CD4-positive, alpha-beta T cell treated with Interferon alpha-2 for 1 hour (primary cell): ENCODE data around the gene GRHL3.

Experiments used
- DNase-seq, 2 donors: peaks; one replicate each; pipeline ENCODE4 v3.0.0-alpha.2; 2020 to 2022

Gene GRHL3

DNA sequence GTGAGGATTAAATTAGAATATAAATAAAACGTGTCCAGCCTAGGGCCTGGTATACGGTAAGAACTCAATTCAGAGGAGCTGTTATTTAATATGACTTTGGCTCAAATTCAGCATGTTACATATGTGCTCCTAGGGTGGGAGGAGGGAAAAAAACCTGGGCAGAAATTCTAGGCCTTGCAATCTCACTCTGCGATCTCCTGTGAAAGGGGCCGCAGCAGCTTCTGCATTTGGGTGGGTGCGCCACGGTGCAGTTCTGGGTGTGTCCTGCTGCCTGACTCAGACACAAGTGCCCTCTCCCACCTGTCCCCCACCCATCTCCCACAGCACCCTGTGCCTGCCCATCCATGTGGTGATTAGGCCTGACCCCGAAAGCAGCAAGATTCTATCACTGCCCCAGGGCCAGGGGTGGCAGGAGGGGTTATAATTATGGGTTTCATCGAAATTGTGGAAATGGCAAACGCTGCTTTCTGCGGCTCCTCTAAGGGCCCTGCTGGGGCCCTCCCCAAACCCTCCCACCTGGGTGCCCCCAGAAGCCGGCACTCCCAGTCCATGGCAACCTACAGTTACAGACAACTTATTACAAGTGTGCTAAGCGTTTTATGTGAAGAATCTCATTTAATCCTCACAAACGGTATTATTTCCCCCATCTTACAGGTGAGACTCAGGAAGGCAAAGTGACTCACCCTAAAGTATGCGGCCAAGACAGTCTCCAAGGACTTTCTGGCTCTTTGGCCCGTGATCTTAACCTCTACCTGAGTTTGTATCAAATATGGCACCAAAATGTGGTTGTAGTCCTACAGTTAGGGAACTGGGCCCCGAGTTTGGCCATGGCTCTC, 25.5 kb upstream of the GRHL3 start:
- DNase-seq = no peak

DNA sequence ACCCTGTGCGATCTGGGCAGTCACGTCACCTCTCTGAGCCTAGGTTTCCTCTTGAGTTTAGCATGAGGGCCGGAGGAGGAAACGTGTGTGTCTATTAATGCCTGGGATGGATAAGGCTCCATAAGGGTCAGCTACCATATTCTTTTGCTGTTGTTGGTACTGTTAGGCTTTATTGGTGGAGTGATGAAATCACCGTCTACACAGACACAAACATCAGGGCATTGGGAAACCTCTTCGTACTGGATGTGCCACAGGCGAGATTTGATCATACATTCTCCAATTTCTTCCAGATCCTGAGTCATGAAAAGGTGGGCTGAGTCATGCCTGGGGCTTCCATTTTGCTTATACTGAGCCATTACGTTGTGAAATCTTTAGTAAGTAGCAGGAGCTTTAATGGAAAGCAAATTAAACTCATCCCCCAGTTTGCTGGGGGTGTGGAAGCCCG, 24.9 kb upstream of the GRHL3 start:
- no peak for DNase-seq

DNA sequence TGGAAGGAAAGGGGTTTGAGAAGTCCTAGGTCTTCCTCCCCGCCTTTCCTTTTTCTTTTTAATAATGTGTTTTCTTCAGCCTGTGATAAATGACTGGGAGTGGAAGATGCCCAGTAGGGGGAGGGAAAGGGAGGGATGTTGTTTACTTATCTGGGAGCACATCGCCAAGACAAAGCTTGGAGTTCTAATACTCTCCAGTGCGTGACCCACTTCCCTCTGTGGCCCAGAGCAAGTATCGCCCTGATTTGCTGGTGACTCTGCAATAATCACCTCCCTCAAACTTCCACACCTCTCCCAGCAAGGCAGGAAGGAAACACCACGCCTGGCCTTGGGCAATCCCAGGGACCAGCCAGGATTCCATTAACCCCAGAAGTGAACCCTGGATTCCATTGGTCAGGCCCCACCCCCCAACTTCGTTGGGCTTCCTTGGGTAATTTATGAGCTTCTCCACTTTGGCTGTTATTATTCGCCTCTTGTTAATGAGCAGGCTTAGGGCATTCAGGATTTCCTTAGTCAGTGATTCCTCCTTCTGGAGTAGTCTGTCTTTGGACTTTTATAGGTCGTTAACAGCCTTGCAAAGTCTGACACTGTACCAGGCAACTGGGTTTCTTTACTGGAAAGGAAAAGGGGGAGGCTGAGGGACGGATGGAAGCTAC, 24.3 kb upstream of the GRHL3 start:
- DNase-seq = no peak

DNA sequence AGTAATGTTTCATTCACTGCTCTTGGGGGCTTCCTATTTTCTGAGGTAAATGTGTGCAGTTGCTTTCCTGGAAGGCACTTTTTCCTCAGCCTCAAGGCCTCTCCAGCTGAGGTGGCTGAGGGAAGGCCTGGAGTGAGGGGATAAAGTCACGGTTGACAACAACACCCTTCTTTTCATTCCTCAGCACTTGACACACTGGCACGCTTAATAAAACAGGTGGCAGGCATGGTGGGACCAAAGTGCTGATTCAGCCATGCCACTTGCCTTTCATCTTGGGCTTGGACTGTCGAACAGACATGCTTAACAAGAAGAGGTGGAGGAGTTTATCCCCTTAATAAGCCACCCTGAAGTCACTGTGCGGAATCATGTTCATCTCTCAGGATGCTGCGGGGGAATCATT, 23.6 kb upstream of the GRHL3 start:
- DNase-seq = no peak

DNA sequence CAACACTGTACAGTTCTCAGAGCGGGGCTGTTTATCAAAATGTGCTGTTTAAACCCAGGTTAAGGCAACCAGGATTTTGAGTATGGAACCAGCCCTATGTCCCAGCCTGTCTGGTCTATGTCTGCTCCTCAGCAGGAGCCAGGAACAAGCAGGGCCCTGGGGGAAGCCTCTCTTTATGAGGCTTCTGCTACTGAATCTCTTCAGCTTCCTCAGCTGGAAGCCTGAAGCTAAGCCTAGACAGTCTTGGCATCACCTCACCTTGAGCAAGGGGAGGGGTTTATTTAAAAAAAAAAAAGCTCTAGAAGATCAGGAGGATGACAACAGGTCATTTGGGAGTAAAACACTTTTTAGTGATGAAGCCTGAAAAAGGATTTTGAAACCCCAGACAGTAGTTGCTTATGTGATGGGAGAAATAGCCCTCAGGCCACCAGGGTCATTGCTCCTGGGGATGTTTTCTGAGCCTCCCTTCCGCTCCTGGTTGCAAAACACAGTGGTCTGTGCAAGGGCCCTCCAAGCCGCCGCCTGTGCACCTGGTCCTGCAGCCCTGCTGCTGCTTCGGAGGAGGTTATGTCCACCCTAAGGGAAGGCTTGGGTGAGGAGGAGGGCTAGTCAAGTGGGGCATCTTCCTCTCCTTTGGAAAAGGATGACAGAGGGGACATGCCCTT, 21.8 kb upstream of the GRHL3 start:
- no peak for DNase-seq

DNA sequence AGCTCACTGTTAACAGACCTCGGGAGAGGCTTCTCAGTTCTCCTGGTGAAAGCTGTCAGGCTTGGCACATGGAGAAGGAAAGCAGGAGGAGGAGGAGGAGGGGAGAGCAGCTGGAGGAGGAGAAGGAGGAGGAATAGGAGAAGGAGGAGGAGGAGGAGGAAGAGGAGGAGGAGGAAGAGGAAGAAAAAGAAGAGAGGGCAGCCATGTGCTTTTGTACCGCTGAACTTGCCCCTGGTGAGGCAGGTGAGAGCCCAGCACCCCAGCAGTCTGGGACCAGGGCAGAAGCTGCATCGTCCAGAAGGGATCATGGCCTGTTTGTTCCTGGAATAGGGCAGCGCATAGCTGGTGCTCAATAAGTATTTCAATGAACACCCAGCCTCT, 21.3 kb upstream of the GRHL3 start:
- DNase-seq = no peak

DNA sequence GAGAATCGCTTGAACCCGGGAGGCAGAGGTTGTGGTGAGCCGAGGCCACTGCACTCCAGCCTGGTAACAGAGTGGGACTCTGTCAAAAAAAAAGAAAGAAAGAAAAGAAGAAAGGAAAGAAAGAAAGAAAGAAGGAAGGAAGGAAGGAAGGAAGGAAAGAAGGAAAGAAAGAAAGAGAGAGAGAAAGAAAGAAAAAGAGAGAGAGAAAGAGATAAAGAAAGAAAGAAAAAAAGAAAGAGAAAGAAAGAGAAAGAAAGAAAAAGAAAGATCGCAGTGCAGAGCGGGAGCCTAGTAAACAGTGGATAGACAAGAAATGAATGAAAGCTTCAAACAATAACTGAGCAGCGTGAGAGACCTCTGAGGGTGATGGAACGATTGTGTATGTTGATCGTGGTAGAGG, 20.6 kb upstream of the GRHL3 start:
- DNase-seq = no peak

DNA sequence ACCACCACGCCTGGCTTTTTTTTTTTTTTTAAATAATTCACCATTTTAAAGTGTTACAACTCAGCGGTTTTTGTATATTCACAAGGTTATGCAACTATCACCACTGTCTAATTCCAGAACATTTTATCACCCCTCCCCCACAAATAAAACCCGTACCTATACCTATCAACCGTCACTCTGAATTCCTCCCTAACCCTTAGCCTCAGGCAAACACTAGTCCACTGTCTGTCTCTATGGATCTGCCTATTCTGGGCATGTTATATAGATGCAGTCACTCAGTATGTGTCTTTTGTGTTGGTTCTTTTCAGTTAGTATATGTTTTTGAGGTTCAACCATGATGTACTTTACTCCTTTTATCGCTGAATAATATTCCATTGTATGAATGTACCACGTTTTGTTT, 19.3 kb upstream of the GRHL3 start:
- DNase-seq = no peak

DNA sequence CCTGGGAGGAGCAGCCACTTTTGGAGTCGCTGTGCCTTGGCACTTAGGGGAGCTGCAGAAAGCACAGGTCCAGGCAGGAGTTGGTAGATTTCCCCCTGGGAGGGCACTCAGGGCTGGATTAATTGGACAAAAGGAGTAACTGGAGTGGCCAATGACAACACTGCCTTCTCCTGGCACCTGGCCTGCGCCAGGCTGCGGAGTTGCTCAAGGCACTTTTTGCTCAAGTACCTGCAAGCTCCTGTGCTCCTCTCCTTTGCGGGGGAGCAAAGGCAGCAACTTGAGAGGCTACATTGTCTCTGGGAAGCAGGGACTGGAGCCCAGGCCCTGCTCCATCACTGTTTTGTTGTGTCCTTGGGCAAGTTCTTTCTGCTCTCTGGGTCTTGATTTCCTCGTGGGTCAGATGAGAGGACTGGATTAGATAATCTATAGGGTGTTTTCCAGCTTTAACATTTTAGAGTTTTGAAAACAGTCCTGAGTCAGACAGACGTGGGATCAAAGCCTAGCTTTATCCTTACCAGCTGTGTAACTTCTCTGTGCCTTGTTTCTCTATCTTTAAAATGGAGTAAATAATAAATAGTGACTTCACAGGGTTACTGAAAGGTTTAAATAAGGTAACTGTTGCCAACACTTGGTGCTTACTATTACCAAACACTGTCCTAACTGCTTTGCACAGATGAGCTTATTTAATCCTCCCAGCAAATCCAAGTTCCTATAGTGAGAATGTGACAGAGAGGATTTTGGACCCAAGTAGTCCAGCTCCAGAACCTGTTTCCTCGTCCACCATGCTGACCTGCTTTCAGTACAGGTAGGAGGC, 18.0 kb upstream of the GRHL3 start:
- DNase-seq = no peak

DNA sequence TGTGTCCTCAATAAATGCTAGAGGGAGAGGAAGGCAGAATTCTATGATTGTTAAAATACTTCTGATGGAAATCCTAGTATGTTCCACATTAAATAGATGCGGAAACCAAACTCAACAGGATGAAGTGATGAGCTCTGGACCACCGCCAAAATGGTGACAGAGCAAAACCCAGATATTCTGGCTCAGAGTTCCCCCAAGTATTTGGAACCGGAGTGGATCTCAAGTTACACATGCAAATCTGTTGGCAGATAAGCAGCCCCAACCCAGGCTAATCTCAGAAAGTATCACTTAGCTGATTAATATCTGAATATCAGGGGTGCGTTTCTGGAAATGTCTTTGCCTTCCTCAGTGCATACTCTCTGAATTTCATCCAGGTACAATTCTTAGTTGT, 17.4 kb upstream of the GRHL3 start:
- DNase-seq = no peak

DNA sequence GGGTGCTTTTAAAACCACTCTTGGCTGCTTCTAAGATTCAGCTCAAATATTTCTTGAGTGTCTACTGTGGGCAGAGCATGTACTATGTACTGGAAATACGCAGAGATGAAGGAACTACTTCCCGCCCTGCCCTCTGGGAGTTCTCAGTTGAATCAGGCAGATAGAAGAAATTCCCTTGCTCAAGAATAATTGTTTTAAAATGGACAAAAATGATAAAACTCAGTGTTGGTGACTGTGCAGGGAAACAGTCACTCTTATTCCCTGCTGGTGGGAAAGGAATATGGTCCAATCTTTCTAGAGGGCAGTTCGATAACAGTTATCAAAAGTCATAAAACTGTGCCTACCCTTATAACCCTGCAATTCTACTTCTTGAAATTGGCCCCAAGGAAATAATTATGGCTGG, 16.9 kb upstream of the GRHL3 start:
- DNase-seq = no peak

DNA sequence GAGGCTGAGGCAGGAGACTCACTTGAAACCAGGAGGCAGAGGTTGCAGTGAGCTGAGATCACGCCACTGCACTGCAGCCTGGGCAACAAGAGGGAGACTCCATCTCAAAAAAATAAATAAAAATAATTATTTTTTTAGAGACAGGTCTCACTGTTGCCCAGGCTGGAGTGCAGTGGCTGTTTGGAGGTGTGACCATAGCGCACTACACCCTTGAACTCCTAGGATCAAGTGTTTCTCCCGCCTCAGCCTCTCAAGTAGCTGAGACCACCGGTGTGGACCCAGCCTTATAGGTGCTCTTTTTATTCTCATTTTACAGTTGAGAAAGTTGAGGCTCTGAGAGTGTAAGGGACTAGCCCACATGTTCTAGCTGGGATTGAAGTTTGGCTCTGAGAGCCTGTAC, 15.6 kb upstream of the GRHL3 start:
- no peak for DNase-seq

DNA sequence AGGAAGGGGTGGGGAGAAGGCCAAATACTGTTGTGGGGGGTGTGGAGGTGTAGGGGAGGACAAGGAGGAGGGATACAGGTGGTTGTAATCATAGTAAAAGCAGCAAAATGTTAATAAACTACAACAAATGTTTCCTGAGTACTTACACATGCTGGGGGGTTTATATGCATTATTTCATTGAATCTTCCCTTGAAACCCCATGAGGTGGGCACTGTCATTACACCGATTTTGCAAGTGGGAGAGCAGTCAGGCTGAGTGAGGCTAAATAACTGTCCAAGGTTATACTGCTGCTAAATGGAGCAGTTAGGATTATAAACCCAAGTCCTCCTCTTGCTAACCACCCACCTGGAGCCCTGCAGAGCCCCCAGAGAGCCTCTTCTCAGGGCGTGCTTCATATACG, 14.4 kb upstream of the GRHL3 start:
- DNase-seq = no peak

DNA sequence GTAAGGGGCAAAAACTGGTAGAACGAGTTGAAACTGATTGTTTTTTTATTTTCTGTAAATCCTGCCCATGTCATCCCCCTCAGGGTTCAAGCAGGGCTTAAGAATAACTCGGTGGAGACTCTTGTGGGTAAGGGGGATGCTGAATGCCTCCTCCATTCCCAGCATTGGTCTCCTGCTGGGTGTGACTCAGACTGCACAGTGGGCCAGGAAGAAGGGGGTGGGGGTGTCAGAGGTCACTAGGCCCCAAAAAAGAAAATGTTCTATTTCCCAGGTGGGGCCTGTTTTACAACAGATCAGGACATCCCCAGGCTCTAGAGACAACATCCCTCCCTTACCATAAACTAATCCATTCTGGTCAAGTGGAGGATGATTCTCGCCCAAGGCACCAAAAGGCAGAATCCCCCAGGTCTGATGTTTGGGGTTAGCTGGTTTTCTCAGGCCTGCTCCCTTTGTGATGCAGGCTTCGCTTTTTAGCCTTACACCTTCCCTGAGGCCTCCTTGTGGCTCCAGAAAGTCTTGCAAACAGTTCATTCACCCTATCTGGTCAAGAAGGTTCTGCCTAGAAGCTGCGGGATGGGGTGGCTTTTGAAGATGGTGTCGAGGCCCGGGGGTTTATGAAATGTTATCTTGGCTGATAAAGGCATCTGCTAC, 10.7 kb upstream of the GRHL3 start:
- DNase-seq = no peak

DNA sequence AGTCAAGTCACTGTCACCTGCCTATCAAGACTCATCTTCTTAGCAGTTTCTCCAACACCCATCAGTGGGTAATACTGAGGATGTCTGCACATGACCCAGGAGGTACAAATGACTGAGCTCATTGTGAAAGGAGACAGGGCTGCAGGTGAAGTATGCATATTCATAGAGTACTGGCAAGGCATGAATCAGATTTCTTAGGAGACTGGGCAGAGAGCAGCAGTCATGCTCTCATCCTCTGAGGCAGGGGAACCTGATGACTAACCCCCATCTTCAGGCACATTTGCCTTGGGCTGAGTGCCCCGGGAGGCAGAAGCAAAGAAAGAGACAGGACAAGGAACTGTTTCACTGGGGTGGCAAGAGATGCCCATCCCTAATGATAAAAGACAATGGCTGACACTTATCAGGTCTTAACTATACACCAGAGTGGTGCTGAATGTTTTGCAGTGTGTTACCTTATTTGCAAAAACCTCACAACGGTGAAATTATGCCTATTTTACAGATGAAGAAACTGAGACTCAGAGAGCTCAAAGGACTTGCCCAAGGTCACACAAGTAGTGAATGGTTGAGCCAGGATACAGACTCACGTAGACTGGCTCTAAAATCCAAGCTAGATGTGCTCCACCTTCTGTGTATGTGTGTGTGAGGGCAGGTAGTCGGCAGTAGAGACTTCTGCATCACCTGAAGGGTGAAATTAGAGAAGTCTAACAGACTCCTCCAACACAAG, 9.2 kb upstream of the GRHL3 start:
- no peak for DNase-seq

DNA sequence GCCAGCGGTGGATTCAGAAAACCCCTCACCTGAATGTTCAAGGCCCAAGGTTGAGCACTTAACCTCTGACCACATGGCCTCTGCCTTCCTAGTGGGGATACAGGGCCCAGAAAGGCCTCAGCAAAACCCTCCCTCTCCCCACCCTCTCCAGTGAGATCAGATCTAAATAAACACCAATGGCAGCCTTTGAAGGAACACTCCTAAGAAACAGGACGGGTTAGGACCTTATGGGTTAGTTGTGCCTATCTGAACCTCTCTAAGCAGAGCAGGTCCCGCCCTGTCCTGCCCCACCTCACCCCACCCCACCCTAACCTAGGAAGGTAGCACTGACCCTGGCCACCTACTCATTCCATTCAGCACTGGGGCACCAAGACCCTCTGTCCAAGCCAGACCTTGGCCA, 7.9 kb upstream of the GRHL3 start:
- no peak for DNase-seq

DNA sequence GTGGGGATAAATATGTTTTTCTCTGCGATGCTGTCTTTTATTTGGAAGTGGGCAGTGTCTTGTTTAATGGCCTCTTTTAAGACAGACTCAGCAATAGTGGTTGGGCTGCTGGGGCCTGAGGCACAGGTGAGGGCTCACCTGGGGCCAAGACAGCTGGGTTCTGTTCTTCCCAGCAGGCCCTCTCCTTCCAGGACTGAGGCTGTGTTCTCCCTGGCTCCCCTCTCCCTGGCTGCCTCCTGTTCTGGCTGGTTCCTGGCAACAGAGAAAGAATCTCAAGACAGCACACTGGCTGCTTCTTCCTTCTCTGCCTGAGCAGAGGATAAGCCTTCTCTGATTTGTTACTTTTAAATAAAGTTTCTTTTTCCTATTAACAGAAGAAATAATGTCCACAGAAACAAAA, 7.4 kb upstream of the GRHL3 start:
- DNase-seq = no peak

DNA sequence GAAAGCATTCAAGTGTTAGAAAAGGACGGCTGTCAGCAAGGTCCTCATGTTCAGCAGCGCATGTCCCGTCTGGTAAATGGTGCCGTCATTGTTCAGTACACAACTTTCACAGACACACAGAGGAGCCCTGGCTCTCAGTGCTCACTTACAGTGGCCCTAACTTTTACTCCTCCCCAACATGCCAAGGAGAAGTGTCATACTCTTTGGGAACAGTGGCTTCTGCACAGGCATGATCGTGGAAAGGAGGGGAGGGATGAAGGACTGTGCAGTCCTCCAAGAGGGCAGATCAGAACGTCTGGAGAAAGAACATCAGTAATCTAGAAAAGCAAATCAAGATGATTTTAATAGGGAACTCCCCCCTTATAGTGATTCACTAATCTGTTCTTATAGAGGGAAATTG, 3.8 kb upstream of the GRHL3 start:
- DNase-seq = no peak

DNA sequence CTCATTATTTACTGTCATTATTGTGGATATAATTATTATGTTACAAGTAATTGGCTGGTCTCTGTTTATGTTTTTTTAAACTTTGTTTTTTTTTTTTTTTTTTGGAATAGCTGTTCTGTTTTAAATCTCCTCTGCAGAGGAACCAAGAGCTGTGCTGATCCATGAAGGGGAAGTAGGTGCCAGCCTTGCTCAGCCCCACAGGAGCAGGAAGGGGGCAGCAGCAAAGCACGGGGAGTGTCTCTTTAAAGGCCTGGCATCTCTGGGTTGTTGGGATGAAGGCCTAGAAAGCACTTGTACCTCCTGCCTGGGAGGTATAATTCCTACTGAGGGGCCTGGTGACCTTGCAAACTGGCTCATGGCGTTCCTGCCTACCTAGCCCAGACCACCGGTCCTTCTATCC, 2.5 kb upstream of the GRHL3 start:
- DNase-seq = no peak

DNA sequence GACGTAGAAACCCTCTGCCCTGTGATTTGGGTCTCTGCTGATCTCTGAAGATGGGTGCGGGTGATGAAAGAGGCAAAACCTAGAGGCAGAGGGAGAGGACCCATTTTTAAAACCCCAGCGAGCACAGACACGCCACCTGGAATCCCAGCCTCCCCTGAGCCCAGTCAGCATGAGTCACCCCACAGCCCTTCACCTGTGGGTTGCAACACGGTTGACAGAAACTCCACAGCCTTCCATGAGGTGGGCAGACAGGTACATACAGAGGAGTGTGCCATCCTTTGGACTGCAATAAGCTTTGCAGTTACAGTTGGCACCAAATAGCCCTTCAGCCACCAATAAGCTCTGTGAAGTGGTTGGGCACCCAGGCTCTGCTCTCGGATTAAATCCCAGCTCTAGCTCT, 2.1 kb upstream of the GRHL3 start:
- no peak for DNase-seq

DNA sequence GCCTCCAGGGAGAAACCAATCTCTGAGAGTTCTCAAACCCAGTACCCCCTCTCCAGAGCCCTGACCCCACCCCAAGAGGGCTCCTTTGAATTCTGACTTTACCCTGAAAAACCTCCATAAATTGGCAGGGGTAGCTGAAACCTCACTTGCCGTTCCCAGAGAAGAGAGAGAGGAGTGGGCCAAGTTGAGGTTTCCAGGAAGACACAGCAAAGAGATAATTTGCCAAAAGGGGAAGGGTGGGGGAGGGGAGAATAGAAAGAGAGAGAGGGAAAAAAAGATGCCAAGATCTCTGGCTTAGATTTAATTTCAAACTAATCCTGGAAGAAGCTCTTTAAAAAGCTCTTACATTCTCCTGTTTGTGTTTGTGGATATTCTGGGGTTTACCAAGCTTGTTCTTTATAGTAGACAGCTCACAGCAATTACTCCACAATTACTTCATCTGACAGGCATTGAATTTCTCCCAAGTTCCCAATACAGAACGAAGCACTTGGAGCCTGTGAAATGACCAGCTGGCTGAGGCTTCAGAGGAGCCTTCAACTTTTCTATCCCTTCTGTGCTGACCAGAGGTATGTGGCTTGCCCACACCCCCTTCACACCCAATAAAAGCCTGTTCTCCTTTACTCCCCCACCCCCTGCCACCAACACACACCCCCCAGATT, 1.1 kb upstream of the GRHL3 start:
- DNase-seq = no peak
